Measurements from ENCODE around the gene RNF215. TPM values are rescaled to one million over a fixed set of nuclear protein-coding genes. Genes with fewer than 3 reads are reported as not detected.

Gene RNF215
- total and polyA plus RNA-seq, 2 of the 13 experiments (the other 11 are each of a cell fraction or from before 2014, with no cell fraction given) = 5.3 to 6.1 TPM

DNA sequence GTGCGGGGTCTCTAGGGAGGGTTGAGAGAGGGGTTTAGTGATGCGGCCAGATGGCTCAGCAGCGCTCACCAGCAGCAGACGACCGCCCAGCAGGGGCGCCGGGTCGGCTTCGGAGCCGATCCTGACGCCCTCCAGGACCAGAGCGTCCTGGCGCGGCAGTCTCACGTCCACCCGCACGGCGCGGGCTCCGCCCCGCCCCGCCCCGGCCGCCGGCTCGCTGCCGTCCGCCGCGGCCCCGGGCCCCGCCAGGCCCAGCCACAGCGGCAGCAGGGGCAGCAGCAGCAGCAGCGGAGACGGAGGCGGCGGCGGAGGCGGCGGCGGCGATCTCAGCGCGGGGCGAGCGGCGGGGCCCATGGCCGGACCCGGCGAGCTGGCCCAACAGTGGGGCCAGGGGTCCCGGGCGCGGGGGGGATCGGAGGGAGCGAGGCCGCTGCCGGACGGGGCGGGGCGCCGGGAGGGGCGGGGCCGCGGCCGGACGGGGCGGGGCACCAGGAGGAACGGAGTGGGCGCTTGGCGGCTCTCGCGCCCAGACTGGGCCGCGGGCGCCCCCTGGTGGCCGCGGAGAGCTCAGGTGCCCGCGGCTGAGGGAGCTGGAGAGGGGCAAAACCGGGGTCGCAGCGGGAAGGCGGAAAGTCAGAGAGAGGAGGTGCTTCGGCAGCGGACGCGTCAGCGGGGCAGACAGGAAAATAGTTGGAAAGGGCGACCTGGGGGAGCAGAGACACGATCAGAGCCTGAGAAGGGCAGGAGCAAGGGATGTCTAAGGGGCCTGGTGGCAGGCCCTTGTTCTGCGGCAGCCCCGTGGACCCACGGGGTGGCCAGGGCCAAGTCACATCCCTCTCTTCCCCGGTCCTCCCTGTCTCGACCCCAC is at the start of gene RNF215 (continued):
- TF ChIP-seq CCDC6 (CRISPR knock-in tag; IDR thresholded peaks at IDR 0.05) (no peak), ZBTB7B (CRISPR knock-in tag; IDR thresholded peaks at IDR 0.05) (peak; percentile 78), TOE1 (CRISPR knock-in tag; IDR thresholded peaks at IDR 0.05) (no peak), ZHX2 (IDR thresholded peaks at IDR 0.05; ENCODE audit: low read depth) (no peak), ZHX2 (CRISPR knock-in tag; IDR thresholded peaks at IDR 0.05; ENCODE audit: borderline replicate concordance) (no peak), POLR2G (IDR thresholded peaks at IDR 0.05; ENCODE audit: low read depth, low read length) (0 out of 2 replicates have a peak, but pooled peaks have one; percentile 24), SP5 (CRISPR knock-in tag; IDR thresholded peaks at IDR 0.05; ENCODE audit: borderline replicate concordance, low read depth) (peak; percentile 61; the same call in 1 of the 2 replicates), ZFP1 (CRISPR knock-in tag; IDR thresholded peaks at IDR 0.05) (no peak), FOXM1 (CRISPR knock-in tag; IDR thresholded peaks at IDR 0.05) (no peak), NCOA5 (CRISPR knock-in tag; IDR thresholded peaks at IDR 0.05) (no peak), SKI (IDR thresholded peaks at IDR 0.05; ENCODE audit: partially characterized antibody) (peak; percentile 54), ZNF567 (CRISPR knock-in tag; IDR thresholded peaks at IDR 0.05; ENCODE audit: borderline replicate concordance) (no peak), BRD4 (CRISPR knock-in tag; IDR thresholded peaks at IDR 0.05) (no peak), JUNB (CRISPR knock-in tag; IDR thresholded peaks at IDR 0.05; ENCODE audit: borderline replicate concordance) (no peak), NFIC (IDR thresholded peaks at IDR 0.05; ENCODE audit: low read length) (no peak), SNRNP70 (IDR thresholded peaks at IDR 0.05; ENCODE audit: low read depth, low read length) (no peak)
- TF ChIP-seq, protein P1, sequence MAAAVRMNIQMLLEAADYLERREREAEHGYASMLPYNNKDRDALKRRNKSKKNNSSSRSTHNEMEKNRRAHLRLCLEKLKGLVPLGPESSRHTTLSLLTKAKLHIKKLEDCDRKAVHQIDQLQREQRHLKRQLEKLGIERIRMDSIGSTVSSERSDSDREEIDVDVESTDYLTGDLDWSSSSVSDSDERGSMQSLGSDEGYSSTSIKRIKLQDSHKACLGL (CRISPR knock-in tag; IDR thresholded peaks at IDR 0.05) = no peak
- TF ChIP-seq, protein P2, sequence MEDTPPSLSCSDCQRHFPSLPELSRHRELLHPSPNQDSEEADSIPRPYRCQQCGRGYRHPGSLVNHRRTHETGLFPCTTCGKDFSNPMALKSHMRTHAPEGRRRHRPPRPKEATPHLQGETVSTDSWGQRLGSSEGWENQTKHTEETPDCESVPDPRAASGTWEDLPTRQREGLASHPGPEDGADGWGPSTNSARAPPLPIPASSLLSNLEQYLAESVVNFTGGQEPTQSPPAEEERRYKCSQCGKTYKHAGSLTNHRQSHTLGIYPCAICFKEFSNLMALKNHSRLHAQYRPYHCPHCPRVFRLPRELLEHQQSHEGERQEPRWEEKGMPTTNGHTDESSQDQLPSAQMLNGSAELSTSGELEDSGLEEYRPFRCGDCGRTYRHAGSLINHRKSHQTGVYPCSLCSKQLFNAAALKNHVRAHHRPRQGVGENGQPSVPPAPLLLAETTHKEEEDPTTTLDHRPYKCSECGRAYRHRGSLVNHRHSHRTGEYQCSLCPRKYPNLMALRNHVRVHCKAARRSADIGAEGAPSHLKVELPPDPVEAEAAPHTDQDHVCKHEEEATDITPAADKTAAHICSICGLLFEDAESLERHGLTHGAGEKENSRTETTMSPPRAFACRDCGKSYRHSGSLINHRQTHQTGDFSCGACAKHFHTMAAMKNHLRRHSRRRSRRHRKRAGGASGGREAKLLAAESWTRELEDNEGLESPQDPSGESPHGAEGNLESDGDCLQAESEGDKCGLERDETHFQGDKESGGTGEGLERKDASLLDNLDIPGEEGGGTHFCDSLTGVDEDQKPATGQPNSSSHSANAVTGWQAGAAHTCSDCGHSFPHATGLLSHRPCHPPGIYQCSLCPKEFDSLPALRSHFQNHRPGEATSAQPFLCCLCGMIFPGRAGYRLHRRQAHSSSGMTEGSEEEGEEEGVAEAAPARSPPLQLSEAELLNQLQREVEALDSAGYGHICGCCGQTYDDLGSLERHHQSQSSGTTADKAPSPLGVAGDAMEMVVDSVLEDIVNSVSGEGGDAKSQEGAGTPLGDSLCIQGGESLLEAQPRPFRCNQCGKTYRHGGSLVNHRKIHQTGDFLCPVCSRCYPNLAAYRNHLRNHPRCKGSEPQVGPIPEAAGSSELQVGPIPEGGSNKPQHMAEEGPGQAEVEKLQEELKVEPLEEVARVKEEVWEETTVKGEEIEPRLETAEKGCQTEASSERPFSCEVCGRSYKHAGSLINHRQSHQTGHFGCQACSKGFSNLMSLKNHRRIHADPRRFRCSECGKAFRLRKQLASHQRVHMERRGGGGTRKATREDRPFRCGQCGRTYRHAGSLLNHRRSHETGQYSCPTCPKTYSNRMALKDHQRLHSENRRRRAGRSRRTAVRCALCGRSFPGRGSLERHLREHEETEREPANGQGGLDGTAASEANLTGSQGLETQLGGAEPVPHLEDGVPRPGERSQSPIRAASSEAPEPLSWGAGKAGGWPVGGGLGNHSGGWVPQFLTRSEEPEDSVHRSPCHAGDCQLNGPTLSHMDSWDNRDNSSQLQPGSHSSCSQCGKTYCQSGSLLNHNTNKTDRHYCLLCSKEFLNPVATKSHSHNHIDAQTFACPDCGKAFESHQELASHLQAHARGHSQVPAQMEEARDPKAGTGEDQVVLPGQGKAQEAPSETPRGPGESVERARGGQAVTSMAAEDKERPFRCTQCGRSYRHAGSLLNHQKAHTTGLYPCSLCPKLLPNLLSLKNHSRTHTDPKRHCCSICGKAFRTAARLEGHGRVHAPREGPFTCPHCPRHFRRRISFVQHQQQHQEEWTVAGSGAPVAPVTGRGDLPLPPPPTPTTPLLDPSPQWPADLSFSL (CRISPR knock-in tag; IDR thresholded peaks at IDR 0.05) = no peak
